ENCODE measurements around the gene ARHGEF16. TPM values are rescaled to one million over a fixed set of nuclear protein-coding genes. Genes with fewer than 3 reads are reported as not detected.

ARHGEF16 gene
- polyA plus RNA-seq, 6 donors from 2014 or later: not detected

GRCh38 chr1:3465935-3466321 is 11.5 kb downstream of the ARHGEF16 start:
- H3K4me1 Mint-ChIP-seq: peaks cover 4 to 7% (median 6%) of the 10 kb centered on the region in 3 donors
- DNase-seq (no peak), ATAC-seq (ENCODE audit: low read depth in 2 of 2) (no peak)
- no peak overlapping the region for H3K4me3 Mint-ChIP-seq
- H3K27me3 Mint-ChIP-seq: peaks cover 4 to 16% (median 6%) of the 10 kb centered on the region in 3 donors
- H3K36me3 Mint-ChIP-seq: no peaks in the 10 kb centered on the region
- H3K9me3 Mint-ChIP-seq: no peaks in the 10 kb centered on the region
- H3K27ac Mint-ChIP-seq: peak overlapping the region in 1 of 6 donors; percentile 56

GRCh38 chr1:3466366-3467075 is 12.1 kb downstream of the ARHGEF16 start:
- Mint-ChIP-seq H3K9me3 (no peaks in the 10 kb centered on the region), H3K4me3 (no peak overlapping the region), H3K36me3 (no peaks in the 10 kb centered on the region), H3K4me1 (peaks cover 4 to 7% (median 6%) of the 10 kb centered on the region in 3 donors), H3K27me3 (peaks cover 0 to 14% (median 6%) of the 10 kb centered on the region in 3 donors), H3K27ac (no peak overlapping the region)
- ATAC-seq (ENCODE audit: low read depth in 2 of 2) (no peak), DNase-seq (no peak)

- H3K9me3 Mint-ChIP-seq: no peaks in the 10 kb centered on the region
- ATAC-seq (ENCODE audit: low read depth in 2 of 2): no peak
These were observed 12.9 kb downstream of the ARHGEF16 start for GRCh38 chr1:3467096-3468036.

GRCh38 chr1:3468236-3469103 is 14.0 kb downstream of the ARHGEF16 start:
- Mint-ChIP-seq H3K27me3 (peaks cover 0 to 8% (median 6%) of the 10 kb centered on the region in 3 donors), H3K4me1 (peaks cover 4 to 7% (median 6%) of the 10 kb centered on the region in 3 donors), H3K27ac (no peak overlapping the region), H3K9me3 (no peaks in the 10 kb centered on the region), H3K36me3 (no peaks in the 10 kb centered on the region), H3K4me3 (no peak overlapping the region)
- no peak for ATAC-seq (ENCODE audit: low read depth in 2 of 2)
- DNase-seq: no peak

More at GRCh38 chr1:3467096-3468036, 12.9 kb downstream of the ARHGEF16 start:
- peaks cover 0 to 8% (median 6%) of the 10 kb centered on the region in 3 donors for H3K27me3 Mint-ChIP-seq
- no peak for DNase-seq
- H3K27ac Mint-ChIP-seq: no peak overlapping the region
- no peaks in the 10 kb centered on the region for H3K36me3 Mint-ChIP-seq
- no peak overlapping the region for H3K4me3 Mint-ChIP-seq
- peaks cover 4 to 7% (median 6%) of the 10 kb centered on the region in 3 donors for H3K4me1 Mint-ChIP-seq

GRCh38 chr1:3469104-3469848 is 14.8 kb downstream of the ARHGEF16 start:
- peaks cover 4 to 7% (median 6%) of the 10 kb centered on the region in 3 donors for H3K4me1 Mint-ChIP-seq
- H3K9me3 Mint-ChIP-seq: no peaks in the 10 kb centered on the region
- no peaks in the 10 kb centered on the region for H3K36me3 Mint-ChIP-seq
- no peak overlapping the region for H3K4me3 Mint-ChIP-seq
- no peak overlapping the region for H3K27ac Mint-ChIP-seq
- DNase-seq (no peak), ATAC-seq (ENCODE audit: low read depth in 2 of 2) (no peak)
- H3K27me3 Mint-ChIP-seq: peaks cover 0 to 8% (median 6%) of the 10 kb centered on the region in 3 donors

GRCh38 chr1:3469849-3470649 is 15.6 kb downstream of the ARHGEF16 start:
- Mint-ChIP-seq H3K9me3 (no peaks in the 10 kb centered on the region), H3K4me3 (no peak overlapping the region), H3K4me1 (peaks cover 4 to 7% (median 6%) of the 10 kb centered on the region in 3 donors), H3K36me3 (no peaks in the 10 kb centered on the region), H3K27ac (peak overlapping the region in 1 of 6 donors; percentile 81), H3K27me3 (peaks cover 0 to 8% (median 6%) of the 10 kb centered on the region in 3 donors)
- no peak for DNase-seq
- no peak for ATAC-seq (ENCODE audit: low read depth in 2 of 2)

- Mint-ChIP-seq H3K9me3 (no peaks in the 10 kb centered on the region), H3K4me3 (no peak overlapping the region), H3K36me3 (no peaks in the 10 kb centered on the region), H3K27ac (peak overlapping the region in 1 of 6 donors; percentile 81), H3K27me3 (peaks cover 0 to 6% (median 3%) of the 10 kb centered on the region in 3 donors), H3K4me1 (peaks cover 2 to 7% (median 6%) of the 10 kb centered on the region in 3 donors)
- DNase-seq (no peak), ATAC-seq (ENCODE audit: low read depth in 2 of 2) (no peak)
These were observed 16.3 kb downstream of the ARHGEF16 start for GRCh38 chr1:3470650-3471355.

- ATAC-seq (ENCODE audit: low read depth in 2 of 2): no peak
- Mint-ChIP-seq H3K36me3 (no peaks in the 10 kb centered on the region), H3K27me3 (peaks cover 0 to 6% (median 0%) of the 10 kb centered on the region in 3 donors), H3K4me1 (peaks cover 0 to 7% (median 0%) of the 10 kb centered on the region in 3 donors), H3K27ac (no peak overlapping the region), H3K4me3 (no peak overlapping the region), H3K9me3 (no peaks in the 10 kb centered on the region)
- no peak for DNase-seq
These were observed 17.1 kb downstream of the ARHGEF16 start for GRCh38 chr1:3471356-3472087.

- no peaks in the 10 kb centered on the region for H3K9me3 Mint-ChIP-seq
- H3K27me3 Mint-ChIP-seq: peaks cover 0 to 6% (median 0%) of the 10 kb centered on the region in 3 donors
- no peaks in the 10 kb centered on the region for H3K36me3 Mint-ChIP-seq
- ATAC-seq (ENCODE audit: low read depth in 2 of 2): no peak
- no peak for DNase-seq
- no peak overlapping the region for H3K4me3 Mint-ChIP-seq
- no peak overlapping the region for H3K27ac Mint-ChIP-seq
- H3K4me1 Mint-ChIP-seq: peaks cover 0 to 7% (median 0%) of the 10 kb centered on the region in 3 donors
These were observed 17.8 kb downstream of the ARHGEF16 start for GRCh38 chr1:3472088-3472850.

- Mint-ChIP-seq H3K4me1 (peaks cover 0 to 7% (median 0%) of the 10 kb centered on the region in 3 donors), H3K36me3 (no peaks in the 10 kb centered on the region), H3K4me3 (no peak overlapping the region), H3K9me3 (no peaks in the 10 kb centered on the region), H3K27ac (no peak overlapping the region), H3K27me3 (peaks cover 0 to 6% (median 0%) of the 10 kb centered on the region in 3 donors)
- DNase-seq (no peak), ATAC-seq (ENCODE audit: low read depth in 2 of 2) (no peak)
These were observed 18.4 kb downstream of the ARHGEF16 start for GRCh38 chr1:3472906-3473305.
